ENCODE measurements around the gene UBXN4.

DNA sequence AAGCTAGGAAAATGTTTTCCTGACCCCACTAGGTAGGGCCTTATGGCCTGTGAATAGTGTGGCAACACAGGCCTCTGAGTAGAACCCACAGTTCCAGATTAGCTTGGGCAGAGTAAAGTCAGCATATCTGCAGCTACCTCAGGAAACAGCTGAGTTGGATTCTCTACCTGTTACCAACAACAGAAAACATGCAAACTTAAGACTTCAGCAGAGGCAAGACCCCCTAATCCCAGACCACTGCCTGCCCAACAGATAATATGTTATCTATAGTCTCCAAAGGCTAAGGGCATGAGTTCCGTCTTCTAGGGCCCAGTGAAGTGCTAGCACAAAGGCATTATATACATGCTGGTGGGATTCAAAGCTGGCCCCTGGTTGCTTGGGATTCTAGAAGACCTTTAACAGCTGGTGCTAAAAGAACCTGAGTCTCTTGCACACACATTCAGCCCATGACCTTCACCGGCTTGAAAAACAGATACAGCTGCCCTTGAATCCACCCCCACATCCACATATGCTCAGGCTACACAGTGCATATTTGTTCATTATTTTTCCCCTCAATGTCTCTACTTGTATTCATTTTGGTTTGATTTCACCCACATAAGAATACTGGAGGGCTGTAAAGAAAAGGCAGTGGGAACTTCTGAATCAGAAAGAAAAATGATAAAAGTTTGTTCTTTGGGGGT lies 13.5 kb upstream of the UBXN4 start:
- TF ChIP-seq, protein P1, sequence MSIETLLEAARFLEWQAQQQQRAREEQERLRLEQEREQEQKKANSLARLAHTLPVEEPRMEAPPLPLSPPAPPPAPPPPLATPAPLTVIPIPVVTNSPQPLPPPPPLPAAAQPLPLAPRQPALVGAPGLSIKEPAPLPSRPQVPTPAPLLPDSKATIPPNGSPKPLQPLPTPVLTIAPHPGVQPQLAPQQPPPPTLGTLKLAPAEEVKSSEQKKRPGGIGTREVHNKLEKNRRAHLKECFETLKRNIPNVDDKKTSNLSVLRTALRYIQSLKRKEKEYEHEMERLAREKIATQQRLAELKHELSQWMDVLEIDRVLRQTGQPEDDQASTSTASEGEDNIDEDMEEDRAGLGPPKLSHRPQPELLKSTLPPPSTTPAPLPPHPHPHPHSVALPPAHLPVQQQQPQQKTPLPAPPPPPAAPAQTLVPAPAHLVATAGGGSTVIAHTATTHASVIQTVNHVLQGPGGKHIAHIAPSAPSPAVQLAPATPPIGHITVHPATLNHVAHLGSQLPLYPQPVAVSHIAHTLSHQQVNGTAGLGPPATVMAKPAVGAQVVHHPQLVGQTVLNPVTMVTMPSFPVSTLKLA (IDR thresholded peaks at IDR 0.05): no peak
- TF ChIP-seq ZNF746 (CRISPR knock-in tag; IDR thresholded peaks at IDR 0.05): no peak
- TF ChIP-seq, protein P2, sequence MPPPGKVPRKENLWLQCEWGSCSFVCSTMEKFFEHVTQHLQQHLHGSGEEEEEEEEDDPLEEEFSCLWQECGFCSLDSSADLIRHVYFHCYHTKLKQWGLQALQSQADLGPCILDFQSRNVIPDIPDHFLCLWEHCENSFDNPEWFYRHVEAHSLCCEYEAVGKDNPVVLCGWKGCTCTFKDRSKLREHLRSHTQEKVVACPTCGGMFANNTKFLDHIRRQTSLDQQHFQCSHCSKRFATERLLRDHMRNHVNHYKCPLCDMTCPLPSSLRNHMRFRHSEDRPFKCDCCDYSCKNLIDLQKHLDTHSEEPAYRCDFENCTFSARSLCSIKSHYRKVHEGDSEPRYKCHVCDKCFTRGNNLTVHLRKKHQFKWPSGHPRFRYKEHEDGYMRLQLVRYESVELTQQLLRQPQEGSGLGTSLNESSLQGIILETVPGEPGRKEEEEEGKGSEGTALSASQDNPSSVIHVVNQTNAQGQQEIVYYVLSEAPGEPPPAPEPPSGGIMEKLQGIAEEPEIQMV (CRISPR knock-in tag; IDR thresholded peaks at IDR 0.05; ENCODE audit: low read depth): no peak
- TF ChIP-seq IRF9 (CRISPR knock-in tag; IDR thresholded peaks at IDR 0.05; ENCODE audit: borderline replicate concordance): no peak
- TF ChIP-seq TARDBP (CRISPR knock-in tag; IDR thresholded peaks at IDR 0.05): no peak
- TF ChIP-seq E2F1 (CRISPR knock-in tag; IDR thresholded peaks at IDR 0.05): no peak
- TF ChIP-seq ESRRA (CRISPR knock-in tag; IDR thresholded peaks at IDR 0.05; ENCODE audit: low read depth): peak; percentile 34; the same call in 1 of the 2 replicates
- no peak for TF ChIP-seq FOXJ3 (CRISPR knock-in tag; IDR thresholded peaks at IDR 0.05; ENCODE audit: borderline replicate concordance)
- TF ChIP-seq, protein P3, sequence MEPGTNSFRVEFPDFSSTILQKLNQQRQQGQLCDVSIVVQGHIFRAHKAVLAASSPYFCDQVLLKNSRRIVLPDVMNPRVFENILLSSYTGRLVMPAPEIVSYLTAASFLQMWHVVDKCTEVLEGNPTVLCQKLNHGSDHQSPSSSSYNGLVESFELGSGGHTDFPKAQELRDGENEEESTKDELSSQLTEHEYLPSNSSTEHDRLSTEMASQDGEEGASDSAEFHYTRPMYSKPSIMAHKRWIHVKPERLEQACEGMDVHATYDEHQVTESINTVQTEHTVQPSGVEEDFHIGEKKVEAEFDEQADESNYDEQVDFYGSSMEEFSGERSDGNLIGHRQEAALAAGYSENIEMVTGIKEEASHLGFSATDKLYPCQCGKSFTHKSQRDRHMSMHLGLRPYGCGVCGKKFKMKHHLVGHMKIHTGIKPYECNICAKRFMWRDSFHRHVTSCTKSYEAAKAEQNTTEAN (CRISPR knock-in tag; conservative IDR thresholded peaks at IDR 0.05): no peak
- no peak for TF ChIP-seq ZSCAN20 (CRISPR knock-in tag; IDR thresholded peaks at IDR 0.05; ENCODE audit: borderline replicate concordance)
- TF ChIP-seq RXRB (CRISPR knock-in tag; IDR thresholded peaks at IDR 0.05; ENCODE audit: borderline replicate concordance): no peak

Data from HepG2 (cell line).